Trophoblast cell (in vitro differentiated cells and primary cell): ENCODE data around the gene NDUFS3.
"Not testable (repeated sequence)": the region's sequence is repeated elsewhere in the genome, so short reads cannot be mapped to it uniquely, and the experiment has no call there.

ENCODE experiments used
- DNase-seq, 2 donors: peaks; one replicate each; pipeline ENCODE4 v3.0.0-alpha.2; 2016
- H2AFZ ChIP-seq: 2 replicates; pipeline ENCODE4 v1.6.1; 2013; ENCODE audit warnings: low read length, moderate library complexity, mild to moderate bottlenecking; ENCODE audit not compliant: insufficient read depth, poor library complexity
- H2AK5ac ChIP-seq: 2 replicates; pipeline ENCODE4 v1.6.1; 2013; ENCODE audit warnings: mild to moderate bottlenecking, low read length
- H2BK120ac ChIP-seq: 2 replicates; pipeline ENCODE4 v1.6.1; 2013; ENCODE audit warnings: low read length, mild to moderate bottlenecking, moderate library complexity; ENCODE audit not compliant: insufficient read depth, poor library complexity
- H2BK12ac ChIP-seq: 2 replicates; pipeline ENCODE4 v1.6.1; 2013; ENCODE audit warnings: mild to moderate bottlenecking, low read length, moderate library complexity
- H2BK5ac ChIP-seq: 2 replicates; pipeline ENCODE4 v1.6.1; 2013; ENCODE audit warnings: low read length, low read depth, moderate library complexity, mild to moderate bottlenecking; ENCODE audit not compliant: poor library complexity
- H3K14ac ChIP-seq: 2 replicates; pipeline ENCODE4 v1.6.1; 2013; ENCODE audit warnings: mild to moderate bottlenecking, low read length
- H3K18ac ChIP-seq: 2 replicates; pipeline ENCODE4 v1.6.1; 2013; ENCODE audit warnings: mild to moderate bottlenecking, low read length
- H3K23ac ChIP-seq: 2 replicates; pipeline ENCODE4 v1.6.1; 2013; ENCODE audit warnings: low read length
- H3K27ac ChIP-seq: 2 replicates; pipeline ENCODE4 v1.5.1; 2013; ENCODE audit warnings: low read depth, mild to moderate bottlenecking, inconsistent platforms, low read length, moderate library complexity
- H3K27me3 ChIP-seq: 2 replicates; pipeline ENCODE4 v1.6.1; 2013; ENCODE audit warnings: inconsistent platforms, mild to moderate bottlenecking, low read length, moderate library complexity; ENCODE audit not compliant: insufficient read depth
- H3K36me3 ChIP-seq, 2 experiments: 1 replicate in 1 of 2; 2 replicates in 1 of 2; pipeline ENCODE4 v1.6.1; 2013; ENCODE audit warnings: low read length in 2 of 2, mild to moderate bottlenecking in 2 of 2, moderate library complexity in 1 of 2; ENCODE audit not compliant: insufficient read depth in 2 of 2, control insufficient read depth in 1 of 2
- H3K4ac ChIP-seq: 2 replicates; pipeline ENCODE4 v1.6.1; 2013; ENCODE audit warnings: low read depth, mild to moderate bottlenecking, low read length, moderate library complexity
- H3K4me1 ChIP-seq, 2 experiments: 1 replicate in 1 of 2; 2 replicates in 1 of 2; pipeline ENCODE4 v1.6.1; 2013; ENCODE audit warnings: low read length in 2 of 2, mild to moderate bottlenecking in 2 of 2, moderate library complexity in 1 of 2; ENCODE audit not compliant: insufficient read depth in 2 of 2, control insufficient read depth in 1 of 2
- H3K4me2 ChIP-seq: 2 replicates; pipeline ENCODE4 v1.6.1; 2013; ENCODE audit warnings: inconsistent platforms, mild to moderate bottlenecking, low read length, moderate library complexity
- H3K4me3 ChIP-seq: 2 replicates; pipeline ENCODE4 v1.5.1; 2013; ENCODE audit warnings: mild to moderate bottlenecking, low read depth, low read length, inconsistent platforms
- H3K79me1 ChIP-seq: one replicate; pipeline ENCODE4 v1.6.1; 2013; ENCODE audit warnings: low read length
- H3K79me2 ChIP-seq: 2 replicates; pipeline ENCODE4 v1.6.1; 2013; ENCODE audit warnings: low read length, mild to moderate bottlenecking; ENCODE audit not compliant: control insufficient read depth, insufficient read depth, poor library complexity
- H3K9ac ChIP-seq: 2 replicates; pipeline ENCODE4 v1.6.1; 2013; ENCODE audit warnings: mild to moderate bottlenecking, low read length
- H3K9me3 ChIP-seq: 2 replicates; pipeline ENCODE4 v1.6.1; 2013; ENCODE audit warnings: low read depth, mild to moderate bottlenecking, control low read depth, inconsistent platforms, low read length; ENCODE audit not compliant: insufficient read depth
- H4K12ac ChIP-seq: 2 replicates; pipeline ENCODE4 v1.6.1; 2013; ENCODE audit warnings: low read depth, mild to moderate bottlenecking, low read length, moderate library complexity
- H4K8ac ChIP-seq: 2 replicates; pipeline ENCODE4 v1.6.1; 2013; ENCODE audit warnings: low read depth, mild to moderate bottlenecking, low read length, moderate library complexity
- H4K91ac ChIP-seq: one replicate; pipeline ENCODE4 v1.6.1; 2013; ENCODE audit warnings: low read depth, mild to moderate bottlenecking, low read length, moderate library complexity
- WGBS: extraction: QIAGEN DNeasy Blood & Tissue Kit; methylation state at CpG from one replicate; pipeline ENCODE4 v1.1.7; 2013; ENCODE audit warnings: missing lambda C conversion rate; ENCODE audit not compliant: insufficient read length, insufficient coverage; ENCODE audit errors: extremely low coverage; 5-methylcytosine and 5-hydroxymethylcytosine counted together

Gene NDUFS3

DNA sequence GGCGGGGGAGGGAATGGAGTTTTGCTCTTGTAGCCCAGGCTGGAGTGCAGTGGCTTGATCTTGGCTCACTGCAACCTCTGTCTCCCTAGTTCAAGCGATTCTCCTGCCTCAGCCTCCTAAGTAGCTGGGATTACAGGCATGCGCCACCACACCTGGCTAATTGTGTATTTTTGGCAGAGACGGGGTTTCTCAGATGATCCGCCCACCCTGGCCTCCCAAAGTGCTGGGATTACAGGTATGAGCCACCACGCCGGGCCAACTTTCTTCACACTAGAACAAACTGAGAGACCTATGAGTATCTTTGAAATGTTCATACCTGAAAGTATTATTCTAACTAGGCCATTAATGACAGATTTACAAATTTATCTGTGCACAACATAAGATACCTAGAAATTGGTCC is 32.6 kb upstream of the NDUFS3 start:
- H4K91ac ChIP-seq, H3K4me1 ChIP-seq, H4K12ac ChIP-seq, H3K23ac ChIP-seq, H2BK5ac ChIP-seq, H3K9ac ChIP-seq, H2BK120ac ChIP-seq, H3K27me3 ChIP-seq, H4K8ac ChIP-seq, H3K4me2 ChIP-seq, H3K18ac ChIP-seq, H3K36me3 ChIP-seq, H2AFZ ChIP-seq, H3K79me1 ChIP-seq, H3K27ac ChIP-seq, H3K9me3 ChIP-seq, H3K4me3 ChIP-seq, H2AK5ac ChIP-seq, H2BK12ac ChIP-seq, H3K14ac ChIP-seq, DNase-seq: not testable (repeated sequence)
- Histone ChIP-seq H3K4ac (peak overlapping the region; percentile 93), H3K79me2 (peaks cover 29% of the 10 kb centered on the region)
- WGBS = no CpG with 5 or more reads among the region's 7 CpGs

- no peak overlapping the region for H2AK5ac ChIP-seq
- peaks cover 0 to 1% of the 10 kb centered on the region in 2 experiments for H3K36me3 ChIP-seq
- peak overlapping the region; percentile 98 for H3K4ac ChIP-seq
- no peak overlapping the region for H3K14ac ChIP-seq
- H3K18ac ChIP-seq = no peak overlapping the region
- H3K4me3 ChIP-seq = no peak overlapping the region
- DNase-seq = peak in 1 of 2 donors; percentile 17
- no peak overlapping the region for H4K12ac ChIP-seq
- no peak overlapping the region for H3K4me2 ChIP-seq
- H3K79me2 ChIP-seq = peaks cover 30% of the 10 kb centered on the region
- H3K27ac ChIP-seq = no peak overlapping the region
- peaks cover 11% of the 10 kb centered on the region for H3K79me1 ChIP-seq
- no peak overlapping the region for H3K9ac ChIP-seq
- no peak overlapping the region for H4K91ac ChIP-seq
- no peak overlapping the region for H2BK12ac ChIP-seq
- WGBS = no CpG with 5 or more reads among the region's 10 CpGs
- H2BK120ac ChIP-seq = no peak overlapping the region
- no peak overlapping the region for H4K8ac ChIP-seq
- H3K27me3 ChIP-seq = no peaks in the 10 kb centered on the region
- no peak overlapping the region for H3K23ac ChIP-seq
- H2AFZ ChIP-seq = no peak overlapping the region
- H3K4me1 ChIP-seq = peaks cover 2 to 4% of the 10 kb centered on the region in 2 experiments
- no peak overlapping the region for H2BK5ac ChIP-seq
- no peaks in the 10 kb centered on the region for H3K9me3 ChIP-seq
Measured at GRCh38 chr11:47550288-47551047, 28.4 kb upstream of the NDUFS3 start.

GRCh38 chr11:47551086-47551485 is 27.8 kb upstream of the NDUFS3 start:
- peak in 1 of 2 donors; percentile 27 for DNase-seq
- Histone ChIP-seq H2BK120ac (no peak overlapping the region), H2BK5ac (no peak overlapping the region), H4K8ac (no peak overlapping the region), H3K27ac (no peak overlapping the region), H3K27me3 (no peaks in the 10 kb centered on the region), H2AFZ (no peak overlapping the region), H3K36me3 (peaks cover 0 to 1% of the 10 kb centered on the region in 2 experiments), H3K4me2 (peak overlapping the region; percentile 21), H3K4me1 (peaks cover 2 to 4% of the 10 kb centered on the region in 2 experiments), H3K79me1 (peaks cover 11% of the 10 kb centered on the region), H3K23ac (no peak overlapping the region), H3K4ac (peak overlapping the region; percentile 40), H2AK5ac (no peak overlapping the region), H4K12ac (no peak overlapping the region), H3K9ac (no peak overlapping the region), H3K9me3 (no peaks in the 10 kb centered on the region), H4K91ac (no peak overlapping the region), H2BK12ac (no peak overlapping the region), H3K18ac (no peak overlapping the region), H3K4me3 (no peak overlapping the region), H3K79me2 (peaks cover 30% of the 10 kb centered on the region), H3K14ac (no peak overlapping the region)

DNA sequence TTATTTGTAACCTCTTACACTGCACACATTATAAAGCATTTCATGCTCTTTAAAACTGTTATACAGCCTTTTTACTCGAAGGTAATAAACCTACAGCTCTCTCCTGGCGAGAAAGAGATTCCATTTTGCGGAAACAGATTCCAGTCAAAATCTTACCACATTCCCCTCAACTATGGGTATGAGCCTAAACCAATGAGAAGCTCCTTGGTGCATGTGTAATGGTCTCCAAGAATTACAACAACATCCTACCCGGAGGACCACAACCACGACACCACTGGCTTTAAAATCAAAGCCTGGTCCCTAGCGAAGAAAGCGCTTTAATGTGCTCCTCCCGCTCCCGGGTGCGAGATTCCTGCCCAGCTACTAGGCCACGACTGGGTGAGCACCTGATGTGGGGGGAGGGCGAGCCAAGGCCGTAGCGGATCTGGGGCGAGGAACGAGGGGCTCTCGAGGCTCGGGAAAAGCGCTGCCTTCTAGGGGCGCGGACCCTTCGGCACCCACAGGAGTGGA is 26.8 kb upstream of the NDUFS3 start:
- WGBS = no CpG with 5 or more reads among the region's 22 CpGs
- H2AFZ ChIP-seq = peak overlapping the region; percentile 13
- no peaks in the 10 kb centered on the region for H3K9me3 ChIP-seq
- peak overlapping the region; percentile 82 for H3K4me2 ChIP-seq
- H3K23ac ChIP-seq = no peak overlapping the region
- peak; percentile 11 to 72 for DNase-seq
- peak overlapping the region; percentile 96 for H3K9ac ChIP-seq
- H3K27me3 ChIP-seq = no peaks in the 10 kb centered on the region
- H2BK120ac ChIP-seq = peak overlapping the region; percentile 89
- peak overlapping the region; percentile 97 for H4K8ac ChIP-seq
- H4K12ac ChIP-seq = peak overlapping the region; percentile 97
- peak overlapping the region; percentile 98 for H3K4me3 ChIP-seq
- H3K4me1 ChIP-seq = peaks cover 2 to 4% of the 10 kb centered on the region in 2 experiments
- peak overlapping the region; percentile 81 for H2AK5ac ChIP-seq
- H3K79me2 ChIP-seq = peaks cover 26% of the 10 kb centered on the region
- H3K36me3 ChIP-seq = peaks cover 0 to 1% of the 10 kb centered on the region in 2 experiments
- H3K27ac ChIP-seq = peak overlapping the region; percentile 88
- peak overlapping the region; percentile 67 for H3K14ac ChIP-seq
- peak overlapping the region; percentile 100 for H3K4ac ChIP-seq
- peak overlapping the region; percentile 98 for H4K91ac ChIP-seq
- H3K79me1 ChIP-seq = peaks cover 11% of the 10 kb centered on the region
- H2BK12ac ChIP-seq = no peak overlapping the region
- peak overlapping the region; percentile 53 for H2BK5ac ChIP-seq
- peak overlapping the region; percentile 97 for H3K18ac ChIP-seq
